HEK293 (cell line): Measurements from ENCODE around the gene VAV2.

ENCODE experiments used
- CTCF ChIP-seq: fragments of 450-650 bp; formaldehyde crosslinking; IDR thresholded peaks from 2 replicates; pipeline ENCODE4 v1.5.1; 2016; ENCODE audit warnings: missing biosample characterization, missing genetic modification characterization
- MEIS1 ChIP-seq: sonication (generic); formaldehyde crosslinking; IDR thresholded peaks from 2 replicates; pipeline ENCODE4 v1.8.1; 2022; ENCODE audit warnings: missing genetic modification reagents, mild to moderate bottlenecking, borderline replicate concordance
- PATZ1 ChIP-seq: fragments of 450-650 bp; formaldehyde crosslinking; IDR thresholded peaks from 2 replicates; pipeline ENCODE4 v1.5.1; 2016; ENCODE audit warnings: missing biosample characterization, missing genetic modification characterization
- ZNF529 ChIP-seq: fragments of 450-650 bp; formaldehyde crosslinking; IDR thresholded peaks from 2 replicates; pipeline ENCODE4 v1.5.1; 2017; ENCODE audit warnings: missing genetic modification characterization, missing biosample characterization; ENCODE audit not compliant: insufficient replicate concordance
- ZNF580 ChIP-seq: fragments of 450-650 bp; formaldehyde crosslinking; IDR thresholded peaks from 2 replicates; pipeline ENCODE4 v1.5.1; 2016; ENCODE audit warnings: missing biosample characterization, missing genetic modification characterization

- TF ChIP-seq CTCF (no peak), ZNF529 (no peak), ZNF580 (tag by site-specific recombination) (no peak), PATZ1 (tag by site-specific recombination) (no peak), MEIS1 (CRISPR knock-in tag) (no peak)
Observed at GRCh38 chr9:134007150-134007549, 15.0 kb upstream of the VAV2 start.
